ENCODE measurements around the gene MARCHF10.
"Not testable (repeated sequence)": the region's sequence is repeated elsewhere in the genome, so short reads cannot be mapped to it uniquely, and the experiment has no call there.

Gene MARCHF10

GRCh38 chr17:62791235-62791734 lies 16.8 kb downstream of the MARCHF10 start:
- DNase-seq, result peak in 2 of 58 donors; percentile 8 to 32

GRCh38 chr17:62790564-62790986 lies 17.5 kb downstream of the MARCHF10 start:
- DNase-seq, result no peak

- no peak for DNase-seq
Observed at GRCh38 chr17:62787366-62787765, 20.7 kb downstream of the MARCHF10 start.

- no peak for DNase-seq
Observed at GRCh38 chr17:62786646-62787045, 21.5 kb downstream of the MARCHF10 start.

- DNase-seq, result not testable (repeated sequence)
Observed at GRCh38 chr17:62785983-62786382, 22.1 kb downstream of the MARCHF10 start.

GRCh38 chr17:62782730-62783270 lies 25.3 kb downstream of the MARCHF10 start:
- no peak for DNase-seq

GRCh38 chr17:62781831-62782251 lies 26.3 kb downstream of the MARCHF10 start:
- DNase-seq, result no peak

GRCh38 chr17:62781356-62781755 lies 26.8 kb downstream of the MARCHF10 start:
- DNase-seq, result no peak

GRCh38 chr17:62780951-62781350 lies 27.2 kb downstream of the MARCHF10 start:
- DNase-seq, result no peak

- no peak for DNase-seq
Observed at GRCh38 chr17:62780269-62780668, 27.8 kb downstream of the MARCHF10 start.

- DNase-seq, result peak in 11 of 58 donors; percentile 7 to 72 (median 16)
Observed at GRCh38 chr17:62778990-62779681, 29.0 kb downstream of the MARCHF10 start.

GRCh38 chr17:62775876-62776275 lies 32.2 kb downstream of the MARCHF10 start:
- no peak for DNase-seq

GRCh38 chr17:62774338-62774737 lies 33.8 kb downstream of the MARCHF10 start:
- no peak for DNase-seq

- DNase-seq, result no peak
Observed at GRCh38 chr17:62767997-62768396, 40.1 kb downstream of the MARCHF10 start.

GRCh38 chr17:62765351-62765750 lies 42.8 kb downstream of the MARCHF10 start:
- DNase-seq, result no peak

GRCh38 chr17:62763891-62764600 lies 44.1 kb downstream of the MARCHF10 start:
- no peak for DNase-seq

GRCh38 chr17:62761884-62762283 lies 46.2 kb downstream of the MARCHF10 start:
- DNase-seq, result no peak

GRCh38 chr17:62760945-62761267 lies 47.2 kb downstream of the MARCHF10 start:
- DNase-seq, result no peak

- DNase-seq, result no peak
Observed at GRCh38 chr17:62760059-62760944, 47.8 kb downstream of the MARCHF10 start.

GRCh38 chr17:62757500-62757951 lies 50.6 kb downstream of the MARCHF10 start:
- no peak for DNase-seq

GRCh38 chr17:62756198-62756597 lies 51.9 kb downstream of the MARCHF10 start:
- DNase-seq, result no peak
